Measurements from ENCODE around the gene CAPS. TPM values are rescaled to one million over a fixed set of nuclear protein-coding genes. Genes with fewer than 3 reads are reported as not detected.

Gene CAPS
- total RNA-seq, 1 experiment from 2014 or later: 2.3 TPM

GRCh38 chr19:5895409-5895808 lies 18.6 kb upstream of the CAPS start:
- no peak overlapping the region for H3K23ac ChIP-seq (ENCODE audit: insufficient read length, low read depth, low read length)
- H3K4me1 ChIP-seq (ENCODE audit: insufficient read depth, low read length): no peaks in the 10 kb centered on the region; the same call in 1 of the 2 replicates
- H3K79me1 ChIP-seq (ENCODE audit: insufficient read depth, low read depth, low read length, poor library complexity, severe bottlenecking): no peaks in the 10 kb centered on the region
- no peak overlapping the region for H2BK15ac ChIP-seq (ENCODE audit: low read depth, low read length)
- H4K8ac ChIP-seq (replicated peaks; ENCODE audit: insufficient read length, low read depth, low read length): no peak overlapping the region
- no peak overlapping the region for H3K14ac ChIP-seq (ENCODE audit: insufficient read depth, low read length)
- H2BK120ac ChIP-seq (ENCODE audit: low read depth, low read length, poor library complexity, severe bottlenecking): no peak overlapping the region
- no peak overlapping the region for H2BK20ac ChIP-seq (ENCODE audit: low read depth, low read length, poor library complexity, severe bottlenecking)
- TF ChIP-seq CTCF (conservative IDR thresholded peaks at IDR 0.05): no peak
- no peak overlapping the region for H3K27ac ChIP-seq (ENCODE audit: insufficient read length, low read depth, low read length)
- peaks cover 9 to 18% (median 12%) of the 10 kb centered on the region in 3 experiments; a peak in 6 of 7 replicates for H3K36me3 Mint-ChIP-seq (ENCODE audit: insufficient read depth in 1 of 3, low read depth in 3 of 3)
- no peak overlapping the region for H4K91ac ChIP-seq (ENCODE audit: insufficient read length, low read depth, low read length)
- H2BK5ac ChIP-seq (ENCODE audit: insufficient read length, low read length): no peak overlapping the region
- H3K18ac ChIP-seq (ENCODE audit: insufficient read length, low read depth, low read length): no peak overlapping the region
- H4K5ac ChIP-seq (ENCODE audit: insufficient read length, low read depth, low read length): no peak overlapping the region
- H3K27ac Mint-ChIP-seq: no peak overlapping the region
- no peaks in the 10 kb centered on the region for H3K9me3 Mint-ChIP-seq
- H3K56ac ChIP-seq (ENCODE audit: insufficient read length, low read depth, low read length): no peak overlapping the region
- H3K4me1 Mint-ChIP-seq: peaks cover 4 to 9% of the 10 kb centered on the region in 2 experiments
- no peak overlapping the region for H2AFZ ChIP-seq (ENCODE audit: low read length)
- peaks cover 3% of the 10 kb centered on the region; the same call in 1 of the 2 replicates for H3K79me2 ChIP-seq (ENCODE audit: insufficient read depth, low read length)
- no peak overlapping the region for H3K4me2 ChIP-seq (ENCODE audit: insufficient read depth, insufficient read length, low read length)
- H2AK5ac ChIP-seq (ENCODE audit: insufficient read length, low read length): no peak overlapping the region
- no peaks in the 10 kb centered on the region for H3K9me3 ChIP-seq (ENCODE audit: control insufficient read depth, low read depth, low read length)
- no peaks in the 10 kb centered on the region for H3K23me2 ChIP-seq (ENCODE audit: insufficient read length, low read depth, low read length, poor library complexity, severe bottlenecking)
- no peaks in the 10 kb centered on the region for H3K27me3 ChIP-seq (ENCODE audit: insufficient read depth, low read length)
- no CpG with 5 or more reads among the region's 15 CpGs for WGBS (ENCODE audit: extremely low coverage, insufficient read length, low lambda C conversion rate)
- no peak overlapping the region for H3K9ac ChIP-seq (ENCODE audit: extremely low read depth, insufficient read length, low read length)
- H4K20me1 ChIP-seq (ENCODE audit: control insufficient read depth, insufficient read depth, insufficient read length): no peaks in the 10 kb centered on the region
- no peak overlapping the region for H3K4ac ChIP-seq (ENCODE audit: low read depth, low read length)
- no peak overlapping the region for H3K4me3 Mint-ChIP-seq
- no peak for DNase-seq
- H3T11ph ChIP-seq (ENCODE audit: low read length): no peak overlapping the region
- peaks cover 15% of the 10 kb centered on the region for H3K27me3 Mint-ChIP-seq (ENCODE audit: low read depth)
- no peak overlapping the region for H2BK12ac ChIP-seq (ENCODE audit: insufficient read length, low read depth, low read length)
